Left colon (tissue), 2 donors: ENCODE data around the gene MICAL2. TPM values are rescaled to one million over a fixed set of nuclear protein-coding genes. Genes with fewer than 3 reads are reported as not detected.

Experiments
- ATAC-seq: fragments of 200-7000 bp; cut with Tn5 transposase; one replicate; pipeline ENCODE4 v1.9.1; 2020; ENCODE audit warnings: mild to moderate bottlenecking, moderate library complexity
- DNase-seq, 2 donors: peaks; one replicate each; pipeline ENCODE4 v3.0.0-alpha.2; 2020
- intact Hi-C, 2 donors: fragments of 100-400 bp; cut with DNase I in 1 of 2; cut with micrococcal nuclease in 1 of 2; formaldehyde crosslinking; loops; one replicate each; pipeline versions ENCODE4 v1.11.2 to v1.14.0; 2022; cut with DNase I, micrococcal nuclease
- total RNA-seq, 2 donors: library from RNA; stranded (reverse); fragmentation: NEBNext Ultra II Directional; extraction: Animal tissue kit (Norgen Biotek cat#: 25700); gene quantifications; one replicate each; pipeline ENCODE4 v1.2.1, GENCODE V29; 2021
- donor health status: DM: no; HTN: no; CAD: no.
- donor health status: DM: yes; HTN: yes; CAD: no.

Gene MICAL2
- total RNA-seq, 2 donors from 2014 or later, result 268 to 361 TPM

DNA sequence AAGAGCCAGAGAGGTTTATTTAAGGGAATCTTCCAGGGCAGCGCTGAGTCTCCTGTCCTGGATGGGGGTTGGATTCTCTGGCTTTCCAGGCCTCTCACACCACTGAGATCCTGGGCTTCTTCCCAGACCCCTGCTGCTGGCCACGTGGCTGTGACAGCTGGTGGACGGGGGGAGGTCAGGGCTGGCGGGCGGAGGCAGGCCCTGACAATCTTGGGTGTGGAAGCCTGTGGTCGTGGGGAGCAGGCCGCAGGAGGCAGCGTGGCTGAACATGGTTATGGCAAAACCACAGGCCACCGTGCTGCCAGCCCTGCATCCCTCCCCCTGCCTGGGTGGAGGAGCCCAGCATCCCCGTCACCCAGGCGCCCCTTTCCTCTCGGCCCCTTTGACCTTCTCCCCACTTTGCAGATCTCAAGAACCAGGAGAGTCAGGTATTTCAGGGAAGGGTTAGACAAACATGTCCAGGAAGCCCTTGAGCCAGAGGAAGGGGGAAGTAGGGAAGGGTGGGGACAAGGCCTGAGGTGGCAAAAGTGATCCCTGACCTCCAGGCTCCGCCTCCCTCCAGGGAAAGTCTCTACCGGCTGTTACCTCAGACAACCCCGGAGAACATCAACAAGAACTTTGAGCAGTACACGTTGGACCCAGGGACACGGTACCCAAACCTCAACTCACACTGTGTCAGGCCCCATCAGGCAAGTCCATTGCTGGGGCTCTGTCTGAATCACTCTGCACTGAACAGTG lies 111.8 kb downstream of the MICAL2 start:
- intact Hi-C loops, result no loop called here
- peak; percentile 69 for ATAC-seq
- DNase-seq, result peak; percentile 63 to 74

DNA sequence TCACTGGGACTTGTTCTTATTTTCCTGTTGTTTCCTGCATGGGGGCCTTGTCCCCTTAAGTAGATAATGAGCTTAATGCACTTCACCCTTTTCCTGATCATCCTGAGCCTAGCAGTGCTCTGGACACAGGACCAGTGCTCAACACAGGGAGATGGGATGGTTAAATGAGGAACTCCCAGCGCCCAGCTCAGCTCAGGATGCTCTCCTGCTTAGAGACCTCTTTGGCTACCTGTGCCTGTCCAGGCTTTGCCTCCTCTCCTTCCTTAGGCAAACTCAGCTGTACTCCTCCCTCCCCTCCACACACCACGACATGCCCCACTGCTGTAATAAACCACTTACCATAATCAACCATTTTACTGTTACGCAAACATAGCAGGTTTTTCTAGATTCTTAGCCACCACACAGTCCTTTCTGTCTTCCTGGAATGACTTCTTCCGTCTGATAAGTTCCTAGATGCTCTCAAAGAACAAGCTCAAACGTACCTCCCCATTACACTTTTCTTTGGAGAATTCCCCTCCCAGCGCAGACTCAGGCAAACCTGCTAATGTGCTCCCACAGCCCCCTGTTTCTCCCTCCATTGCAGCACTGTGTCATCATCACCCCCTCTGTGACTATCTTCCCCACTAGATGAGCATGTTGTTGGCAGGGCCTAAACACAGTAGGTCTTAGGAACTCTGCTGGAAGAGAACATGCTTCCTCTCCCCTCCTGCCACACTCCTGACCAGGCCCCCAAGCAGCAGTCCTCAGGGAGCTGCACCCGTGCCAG lies 113.6 kb downstream of the MICAL2 start:
- peak; percentile 44 to 70 for DNase-seq

DNA sequence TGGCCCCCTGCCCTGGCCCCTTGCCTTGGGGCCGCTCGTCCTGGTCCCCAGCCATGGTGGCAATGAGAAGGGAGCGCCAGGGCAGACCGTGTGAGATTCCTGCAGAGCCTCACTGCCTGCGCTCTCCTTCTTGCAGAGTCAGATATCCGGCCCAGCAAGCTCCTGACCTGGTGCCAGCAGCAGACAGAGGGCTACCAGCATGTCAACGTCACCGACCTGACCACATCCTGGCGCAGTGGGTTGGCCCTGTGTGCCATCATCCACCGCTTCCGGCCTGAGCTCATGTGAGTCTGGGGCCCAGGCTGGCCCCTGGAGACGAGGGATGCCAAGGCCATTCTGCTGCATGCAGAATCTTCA lies 114.1 kb downstream of the MICAL2 start:
- ATAC-seq, result peak; percentile 4
- intact Hi-C loops, result no loop called here
- DNase-seq, result peak; percentile 74 to 77

More for the DNA sequence above, 113.6 kb downstream of the MICAL2 start:
- ATAC-seq, result peak; percentile 83
- intact Hi-C loops, result no loop called here

DNA sequence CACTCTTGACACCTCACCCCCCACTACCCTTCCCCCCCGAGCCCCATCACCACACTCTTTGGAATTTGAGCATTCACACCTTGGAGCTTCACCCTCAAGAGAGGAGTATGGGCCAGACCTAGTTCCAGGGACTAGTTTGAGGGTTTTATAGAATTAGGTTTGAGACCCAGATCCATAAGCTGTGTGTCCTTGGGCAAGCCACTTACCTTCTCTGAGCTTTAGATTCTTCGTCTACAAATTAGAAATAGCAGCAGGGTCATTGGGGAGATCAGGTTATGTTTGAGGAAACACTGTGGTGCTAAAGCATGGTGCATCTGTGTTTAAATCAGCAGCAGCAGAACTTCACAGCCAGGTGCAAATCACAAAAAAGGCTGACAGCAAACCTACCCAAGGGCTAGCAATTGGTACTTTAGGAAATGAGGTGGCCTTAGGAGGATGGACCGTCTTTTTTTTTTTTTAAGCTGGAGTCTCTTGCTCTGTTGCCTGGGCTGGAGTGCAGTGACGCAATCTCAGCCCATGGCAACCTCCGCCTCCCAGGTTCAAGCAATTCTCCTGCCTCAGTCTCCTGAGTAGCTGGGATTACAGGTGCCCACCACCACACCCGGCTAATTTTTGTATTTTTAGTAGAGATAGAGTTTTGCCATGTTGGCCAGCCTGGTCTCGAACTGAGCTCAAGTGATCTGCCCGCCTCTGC lies 114.8 kb downstream of the MICAL2 start:
- DNase-seq, result no peak
- intact Hi-C loops, result no loop called here
- no peak for ATAC-seq

DNA sequence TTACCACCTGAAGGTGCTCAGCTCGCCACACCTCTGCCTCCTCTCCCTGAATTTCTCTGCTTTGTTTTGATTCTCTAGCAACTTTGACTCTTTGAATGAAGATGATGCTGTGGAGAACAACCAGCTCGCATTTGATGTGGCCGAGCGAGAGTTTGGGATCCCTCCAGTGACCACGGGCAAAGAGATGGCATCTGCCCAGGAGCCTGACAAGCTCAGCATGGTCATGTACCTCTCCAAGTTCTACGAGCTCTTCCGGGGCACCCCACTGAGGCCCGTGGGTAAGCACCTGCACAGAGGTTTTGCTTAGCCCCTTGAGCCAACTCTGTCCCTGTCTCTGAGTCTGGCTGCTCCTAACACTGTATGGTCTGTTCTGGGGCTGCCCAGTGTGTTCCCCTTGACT lies 115.7 kb downstream of the MICAL2 start:
- DNase-seq, result no peak
- ATAC-seq, result no peak
- intact Hi-C loops, result no loop called here

DNA sequence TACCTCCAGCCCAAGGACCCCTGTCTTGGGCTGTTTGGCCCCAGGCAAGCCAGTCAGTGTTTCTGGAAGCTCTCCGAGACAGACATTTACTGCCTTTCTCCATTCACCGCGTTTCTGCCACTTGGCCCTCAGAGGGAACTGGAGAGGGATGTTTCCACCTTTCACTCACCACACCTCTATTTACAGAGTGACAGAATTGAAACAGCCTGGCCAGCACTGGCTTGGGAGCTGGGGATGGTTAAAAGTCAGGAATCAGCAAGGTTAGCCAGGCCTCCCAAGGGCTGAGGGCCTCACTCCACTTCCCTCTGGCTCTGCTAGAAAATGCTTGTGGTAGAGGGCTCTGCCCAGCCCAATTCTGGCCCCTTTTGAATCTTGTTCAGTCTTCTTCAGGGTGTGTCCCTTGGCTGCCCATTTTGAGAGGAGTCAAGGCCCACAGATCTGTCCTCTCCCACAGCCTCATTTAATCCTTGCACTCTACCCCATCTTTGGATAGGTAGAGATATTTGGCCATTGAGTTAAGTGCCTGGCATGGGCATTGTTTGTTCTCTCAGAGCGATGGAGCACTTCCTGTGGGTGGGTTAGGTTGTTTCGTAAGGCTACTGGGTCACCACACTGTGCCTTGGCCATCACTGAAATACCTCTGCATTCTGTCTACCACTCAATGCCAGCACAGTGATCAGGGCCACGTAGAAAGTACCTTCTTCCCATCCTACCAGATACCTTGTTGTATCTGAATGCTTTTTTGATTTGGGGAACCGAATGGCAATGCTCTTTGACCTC lies 119.2 kb downstream of the MICAL2 start:
- intact Hi-C loops, result no loop called here
- ATAC-seq (peak; percentile 92), DNase-seq (peak in 1 of 2 donors; percentile 41)

DNA sequence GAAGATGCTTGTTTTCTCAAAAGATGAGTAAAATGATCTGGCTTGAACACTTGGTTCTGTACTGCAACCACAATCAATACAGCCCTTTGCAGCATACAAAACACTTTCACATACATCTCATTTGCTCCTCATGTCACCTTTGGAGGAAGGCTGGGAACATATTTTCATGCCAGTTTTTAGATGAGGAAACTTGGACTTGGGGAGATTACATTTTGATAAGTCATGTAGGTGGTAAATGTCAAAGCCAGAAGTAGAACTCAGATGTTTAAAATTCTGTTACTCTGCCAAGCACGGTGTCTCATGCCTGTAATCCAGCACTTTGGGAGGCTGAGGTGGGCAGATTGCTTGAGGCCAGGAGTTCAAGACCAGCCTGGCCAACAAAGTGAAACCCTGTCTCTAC lies 121.8 kb downstream of the MICAL2 start:
- DNase-seq, result no peak
- no peak for ATAC-seq
- intact Hi-C loops, result no loop called here

DNA sequence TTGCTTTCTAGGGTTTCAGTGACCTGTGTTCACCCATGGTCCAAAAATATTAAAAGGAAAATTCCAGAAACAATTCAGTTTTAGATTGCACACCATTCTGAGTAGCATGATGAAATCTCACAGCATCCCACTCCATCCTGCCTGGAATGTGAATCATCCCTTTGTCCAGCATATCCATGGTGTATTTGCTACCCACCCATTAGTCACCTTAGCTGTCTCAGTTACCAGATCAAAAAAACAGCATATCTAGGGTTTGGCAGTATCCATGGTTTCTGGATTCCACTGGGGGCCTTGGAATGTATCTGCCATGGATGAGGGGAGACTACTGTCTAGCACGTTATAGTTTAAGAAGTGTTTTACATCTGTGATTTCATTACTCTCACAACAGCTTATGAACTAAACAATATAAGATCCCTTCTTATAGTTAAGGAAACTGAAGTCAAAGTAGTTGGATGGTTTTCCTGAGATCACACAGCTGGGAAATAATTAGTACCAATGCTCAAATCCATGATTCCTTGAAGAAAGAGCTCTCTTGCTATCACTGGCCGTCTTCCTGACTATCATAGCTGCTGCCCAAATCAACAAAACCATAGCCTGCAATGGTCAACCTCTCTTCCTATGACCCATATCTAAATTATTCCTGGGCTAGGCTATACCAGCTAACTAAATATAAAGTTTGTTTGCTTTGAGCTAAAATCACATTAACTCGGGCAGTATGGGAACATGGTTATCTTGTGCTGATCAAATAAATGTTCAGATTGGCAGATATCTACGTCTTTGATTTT lies 122.6 kb downstream of the MICAL2 start:
- no peak for DNase-seq
- ATAC-seq, result no peak
- intact Hi-C loops, result no loop called here

DNA sequence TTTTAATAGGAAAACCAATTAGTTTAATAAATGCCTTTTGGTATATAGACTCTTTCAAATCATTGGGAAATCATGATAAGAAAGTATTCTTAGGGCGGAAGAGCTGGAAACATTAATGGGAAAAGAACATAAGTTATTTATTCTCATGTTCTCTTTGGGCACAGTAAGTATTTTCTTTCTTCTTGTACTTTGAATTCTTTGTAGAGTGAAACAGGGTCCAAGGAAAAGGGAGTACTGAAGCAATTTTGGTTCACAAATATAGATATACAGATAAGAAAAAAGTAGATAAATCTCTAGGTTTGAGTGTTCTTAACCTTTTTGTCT lies 123.2 kb downstream of the MICAL2 start:
- DNase-seq (no peak), ATAC-seq (no peak)
- intact Hi-C loops, result no loop called here

DNA sequence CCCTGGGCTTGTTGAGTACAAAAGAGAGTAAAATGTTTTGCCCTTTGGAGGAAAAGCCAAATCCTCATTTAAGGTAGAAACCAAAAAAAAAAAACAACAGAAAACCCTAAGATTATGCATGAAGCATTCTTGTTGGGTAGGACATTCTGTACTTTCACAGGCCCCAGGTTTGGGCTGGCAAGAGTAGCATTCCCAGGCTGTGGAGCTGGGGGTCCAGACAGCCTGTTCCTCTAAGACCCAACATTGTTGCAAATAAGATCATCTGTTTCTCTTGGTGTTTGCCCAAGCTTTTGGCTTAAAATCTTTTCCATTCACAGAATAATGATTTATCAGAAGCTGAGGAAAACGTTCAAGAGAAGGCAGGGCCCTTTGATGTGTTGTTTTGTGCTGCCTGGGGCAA lies 123.8 kb downstream of the MICAL2 start:
- intact Hi-C loops, result no loop called here
- ATAC-seq (no peak), DNase-seq (no peak)

DNA sequence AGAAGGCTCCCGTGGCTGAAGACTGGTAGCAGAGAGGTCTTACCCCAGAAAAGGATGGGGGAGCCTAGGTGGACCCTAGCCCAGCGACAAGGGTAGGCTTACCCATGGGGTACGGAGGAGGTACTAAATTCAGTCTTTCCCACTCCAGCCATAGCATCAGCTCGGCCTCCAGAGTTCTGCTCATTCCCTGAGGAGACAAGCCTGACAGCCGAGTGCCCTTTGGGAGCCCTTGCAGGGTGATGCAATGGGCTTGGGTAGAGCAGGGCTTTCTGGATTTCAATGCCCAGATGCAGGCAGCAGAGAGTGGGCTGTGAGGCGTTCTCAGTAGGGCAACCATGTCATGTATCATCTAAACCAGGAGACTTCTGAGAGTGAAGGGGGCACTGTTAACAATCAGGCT lies 124.7 kb downstream of the MICAL2 start:
- no peak for ATAC-seq
- intact Hi-C loops, result no loop called here
- no peak for DNase-seq

DNA sequence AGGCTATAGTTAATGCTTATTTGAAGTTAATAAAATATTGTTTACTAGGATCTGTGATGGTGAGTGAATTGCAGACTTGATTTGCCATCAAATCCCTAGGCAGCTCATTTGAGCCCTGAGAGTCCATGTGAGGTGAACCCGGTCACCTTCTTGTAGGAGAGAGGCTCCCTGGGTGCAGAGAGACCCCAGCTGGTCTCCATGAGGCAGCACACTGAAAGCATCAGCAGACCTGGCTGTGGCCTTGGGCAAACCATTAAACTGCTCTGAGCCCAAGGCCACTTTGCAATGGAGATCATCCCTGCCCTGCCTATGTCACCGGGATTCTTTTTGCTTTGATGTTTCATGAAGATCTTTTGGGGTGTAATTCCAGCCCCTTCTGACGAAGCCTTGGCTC lies 125.2 kb downstream of the MICAL2 start:
- DNase-seq, result no peak
- ATAC-seq, result peak; percentile 11
- intact Hi-C loops, result no loop called here

DNA sequence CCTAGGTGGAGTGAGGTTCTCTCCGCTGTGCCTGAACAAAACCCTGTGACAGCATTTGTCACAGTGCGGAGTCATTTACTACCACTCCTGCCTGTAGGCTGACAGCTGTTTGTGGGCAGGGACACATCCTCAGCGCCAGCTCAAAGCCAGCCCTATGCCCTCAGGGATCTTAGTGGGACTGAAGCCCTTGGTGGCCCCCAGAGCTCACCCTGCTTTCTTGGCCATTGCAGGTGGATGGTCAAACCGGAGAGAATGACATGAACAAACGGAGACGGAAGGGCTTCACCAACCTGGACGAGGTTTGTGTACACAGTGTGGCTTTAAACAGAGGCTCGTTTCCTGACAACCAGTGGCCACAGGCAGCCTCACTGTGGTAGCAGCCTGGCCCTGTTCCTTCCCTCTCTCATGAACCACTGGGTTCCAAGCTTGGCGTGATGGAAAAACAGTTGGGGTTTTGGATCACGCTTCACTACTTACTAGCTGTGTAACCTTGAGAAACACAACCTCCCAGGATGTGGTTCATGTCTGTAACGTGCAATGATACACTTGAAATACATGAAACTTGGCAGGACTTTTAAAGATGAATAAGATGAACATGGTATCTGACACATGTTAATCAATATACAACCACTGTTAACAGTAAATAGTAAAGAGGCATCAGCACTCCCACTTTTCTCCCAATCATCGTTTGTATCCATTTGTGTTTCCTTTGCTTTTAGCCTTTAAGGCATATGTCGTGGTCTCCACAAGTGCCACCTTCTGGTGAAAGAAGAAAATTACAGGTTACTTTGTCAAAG lies 125.8 kb downstream of the MICAL2 start:
- DNase-seq (peak in 1 of 2 donors; percentile 29), ATAC-seq (peak; percentile 60)

DNA sequence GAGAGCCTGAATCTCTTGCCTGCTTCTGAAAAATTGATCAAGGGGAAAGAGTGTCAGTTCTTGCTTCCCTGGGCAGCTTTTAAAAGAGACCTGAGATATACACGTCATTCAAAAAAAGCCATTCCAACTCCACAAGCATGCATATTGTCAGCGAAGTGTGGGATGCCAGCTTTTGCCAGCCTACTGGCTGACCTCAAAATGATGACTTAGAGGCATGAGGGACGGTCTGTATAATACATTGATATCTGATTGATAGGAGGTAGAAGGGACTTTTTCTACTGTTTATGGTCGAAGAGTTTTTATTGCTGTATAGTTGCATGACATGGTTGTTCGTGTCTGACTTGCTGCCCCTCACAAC lies 126.3 kb downstream of the MICAL2 start:
- DNase-seq (no peak), ATAC-seq (no peak)
- intact Hi-C loops, result no loop called here

More for the DNA sequence above, 125.8 kb downstream of the MICAL2 start:
- intact Hi-C loops, result no loop called here

DNA sequence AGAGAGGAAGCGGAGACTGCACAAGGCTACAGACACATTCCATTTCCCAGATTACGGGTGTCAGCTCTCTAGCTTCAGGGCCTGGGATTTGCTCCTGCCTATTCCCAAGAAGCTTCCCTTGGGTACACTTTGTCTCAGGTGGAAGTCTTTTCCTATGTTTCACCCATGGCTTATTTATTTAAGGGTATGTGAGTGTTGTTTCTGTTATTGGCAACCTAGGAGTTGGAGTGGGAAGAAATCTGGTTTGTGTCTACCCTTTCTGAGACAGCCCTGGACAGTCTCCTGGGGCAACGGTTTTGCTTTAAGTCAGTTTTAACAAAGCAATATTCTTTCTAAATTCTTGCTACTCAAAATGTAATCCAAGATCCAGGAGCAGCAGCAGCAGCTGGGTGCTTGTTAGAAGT lies 127.0 kb downstream of the MICAL2 start:
- intact Hi-C loops, result no loop called here
- ATAC-seq, result no peak

DNA sequence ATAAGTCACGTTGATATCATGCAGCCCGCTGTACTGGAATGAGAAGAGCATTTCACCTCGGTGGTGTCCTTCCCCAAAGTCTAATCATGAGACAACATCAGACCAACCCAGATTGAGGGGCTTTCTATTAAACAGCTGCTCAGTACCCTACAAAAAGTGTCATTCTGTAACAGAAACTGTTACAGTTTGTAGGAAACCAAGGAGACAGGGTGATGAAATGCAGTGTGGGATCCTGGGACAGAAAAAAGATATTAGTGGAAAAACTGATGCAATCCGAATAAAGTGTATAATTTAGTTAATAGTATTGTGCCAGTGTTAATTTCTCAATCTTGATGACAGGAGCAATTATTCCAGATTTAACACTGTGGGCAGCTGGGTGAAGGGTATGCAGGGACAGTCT lies 128.0 kb downstream of the MICAL2 start:
- DNase-seq, result no peak
- intact Hi-C loops, result no loop called here
- no peak for ATAC-seq

More for the DNA sequence above, 127.0 kb downstream of the MICAL2 start:
- no peak for DNase-seq

DNA sequence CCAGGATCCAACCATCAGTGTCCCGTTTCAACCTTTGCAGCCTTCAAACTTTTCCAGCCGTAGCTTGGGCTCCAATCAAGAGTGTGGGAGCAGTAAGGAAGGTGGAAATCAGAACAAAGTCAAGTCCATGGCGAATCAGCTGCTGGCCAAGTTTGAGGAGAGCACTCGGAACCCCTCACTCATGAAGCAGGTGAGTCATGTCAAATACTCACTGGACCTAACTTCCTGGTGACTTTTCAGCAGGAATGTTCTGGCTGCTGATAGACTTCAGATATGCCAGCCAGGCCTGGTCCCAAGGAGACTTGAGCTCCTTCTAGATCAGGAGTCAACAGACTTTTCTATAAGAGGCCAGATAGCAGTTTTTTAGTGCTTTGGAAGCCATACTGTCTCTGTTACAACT lies 129.0 kb downstream of the MICAL2 start:
- intact Hi-C loops, result no loop called here
- DNase-seq, result no peak
- ATAC-seq, result no peak

DNA sequence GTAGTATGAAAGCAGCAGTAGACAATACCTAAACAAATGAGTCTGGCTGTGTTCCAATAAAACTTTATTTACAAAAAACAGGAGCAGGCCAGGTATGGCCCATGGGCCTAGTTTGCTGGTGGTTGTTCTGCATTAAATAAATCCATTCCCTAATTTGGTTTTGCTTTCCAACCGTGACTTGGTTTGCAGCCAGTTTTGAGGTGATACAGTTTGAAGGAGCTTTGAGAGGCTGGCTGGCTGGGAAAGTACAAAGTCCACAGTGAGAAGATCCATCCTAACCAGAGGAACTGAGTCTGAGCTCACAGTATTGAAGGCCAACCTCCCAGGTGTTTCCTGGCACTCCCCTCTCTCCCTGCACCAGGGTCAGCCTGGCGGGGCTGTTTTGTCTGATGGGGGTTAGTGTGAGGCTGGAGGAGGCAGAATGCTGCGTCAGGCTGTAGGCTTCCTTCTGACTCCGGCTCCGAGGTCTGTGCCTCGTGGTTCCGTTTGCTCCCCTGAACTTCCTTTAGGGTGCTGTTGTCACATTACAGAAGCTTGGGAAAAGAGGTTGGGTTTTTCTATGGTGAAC lies 129.5 kb downstream of the MICAL2 start:
- intact Hi-C loops, result no loop called here
- ATAC-seq, result peak; percentile 31
- DNase-seq, result no peak
